ENCODE results near the gene IL13.

The IL13 gene

GRCh38 chr5:132657676-132658380 is at the start of gene IL13:
Gene IL13 (plus strand): TSS chr5:132658173. CDS start chr5:132658187, 14 bp downstream.
- TF ChIP-seq CTCF (IDR thresholded peaks at IDR 0.05; ENCODE audit: control insufficient read depth, insufficient read depth, low read depth, low read length, missing control alignments): no peak
- H3K4me3 ChIP-seq (ENCODE audit: control insufficient read depth, low read depth, low read length): no peak within 1 kb of the TSS
- DNase-seq (ENCODE audit: low read depth): no peak

GRCh38 chr5:132611965-132612364 is 46.0 kb upstream of the IL13 start:
- no peak for DNase-seq (ENCODE audit: low read depth)
- no peak overlapping the region for H3K4me3 ChIP-seq (ENCODE audit: control insufficient read depth, low read depth, low read length)
- TF ChIP-seq CTCF (IDR thresholded peaks at IDR 0.05; ENCODE audit: control insufficient read depth, insufficient read depth, low read depth, low read length, missing control alignments): no peak

- DNase-seq (ENCODE audit: low read depth): no peak
- H3K4me3 ChIP-seq (ENCODE audit: control insufficient read depth, low read depth, low read length): no peak overlapping the region
- TF ChIP-seq CTCF (IDR thresholded peaks at IDR 0.05; ENCODE audit: control insufficient read depth, insufficient read depth, low read depth, low read length, missing control alignments): no peak
Observed at GRCh38 chr5:132612846-132613245, 45.1 kb upstream of the IL13 start.

GRCh38 chr5:132621699-132622098 is 36.3 kb upstream of the IL13 start:
- no peak overlapping the region for H3K4me3 ChIP-seq (ENCODE audit: control insufficient read depth, low read depth, low read length)
- no peak for DNase-seq (ENCODE audit: low read depth)
- TF ChIP-seq CTCF (IDR thresholded peaks at IDR 0.05; ENCODE audit: control insufficient read depth, insufficient read depth, low read depth, low read length, missing control alignments): no peak

- TF ChIP-seq CTCF (IDR thresholded peaks at IDR 0.05; ENCODE audit: control insufficient read depth, insufficient read depth, low read depth, low read length, missing control alignments): no peak
- DNase-seq (ENCODE audit: low read depth): no peak
- H3K4me3 ChIP-seq (ENCODE audit: control insufficient read depth, low read depth, low read length): no peak overlapping the region
Observed at GRCh38 chr5:132622608-132623007, 35.4 kb upstream of the IL13 start.

- H3K4me3 ChIP-seq (ENCODE audit: control insufficient read depth, low read depth, low read length): no peak overlapping the region
- no peak for TF ChIP-seq CTCF (IDR thresholded peaks at IDR 0.05; ENCODE audit: control insufficient read depth, insufficient read depth, low read depth, low read length, missing control alignments)
- DNase-seq (ENCODE audit: low read depth): no peak
Observed at GRCh38 chr5:132627470-132627869, 30.5 kb upstream of the IL13 start.

All from AG09309 (cell line).